Stimulated activated CD8-positive, alpha-beta memory T cell treated with anti-CD3 and anti-CD28 coated beads, Interleukin-4, amount 100 ng/mL, for 4 hours (primary cell): ENCODE data around the gene BUD23.
"Not testable (repeated sequence)": the region's sequence is repeated elsewhere in the genome, so short reads cannot be mapped to it uniquely, and the experiment has no call there.

ENCODE experiments used
- DNase-seq, 2 donors: peaks; one replicate each; pipeline ENCODE4 v3.0.0-alpha.2; 2020; ENCODE audit warnings: low read depth in 2 of 2, low spot score in 1 of 2

The BUD23 gene

GRCh38 chr7:73700581-73701134 is 17.3 kb downstream of the BUD23 start:
- DNase-seq = no peak

DNA sequence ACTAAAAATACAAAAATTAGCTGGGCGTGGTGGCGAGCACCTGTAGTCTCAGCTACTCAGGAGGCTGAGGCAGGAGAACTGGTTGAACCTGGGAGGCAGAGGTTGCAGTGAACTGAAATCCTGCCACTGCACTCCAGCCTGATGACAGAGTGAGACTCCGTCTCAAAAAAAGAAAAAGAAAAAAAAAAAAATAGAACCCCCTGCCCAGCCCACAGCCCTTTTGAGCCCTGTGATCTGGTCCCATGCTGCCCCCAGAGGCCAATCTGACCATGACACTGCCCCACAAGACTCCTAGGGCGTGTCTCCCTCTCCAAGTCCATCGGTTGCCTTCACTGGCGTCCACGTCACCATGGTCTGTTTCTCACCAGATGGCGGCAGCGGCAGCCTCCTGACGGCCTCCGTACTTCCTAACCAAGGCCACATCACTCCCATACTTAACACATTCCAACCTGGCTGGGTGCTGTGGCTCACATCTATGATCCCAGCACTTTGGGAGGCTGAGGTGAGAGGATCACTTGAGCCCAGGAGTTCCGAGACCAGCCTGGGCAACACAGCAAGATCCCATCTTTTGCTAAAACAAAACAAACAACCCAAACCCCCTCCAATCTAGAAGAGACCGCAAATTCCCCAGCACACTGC is 18.1 kb downstream of the BUD23 start:
- DNase-seq = no peak

GRCh38 chr7:73702226-73702625 is 18.8 kb downstream of the BUD23 start:
- no peak for DNase-seq

GRCh38 chr7:73702665-73703064 is 19.3 kb downstream of the BUD23 start:
- no peak for DNase-seq

DNA sequence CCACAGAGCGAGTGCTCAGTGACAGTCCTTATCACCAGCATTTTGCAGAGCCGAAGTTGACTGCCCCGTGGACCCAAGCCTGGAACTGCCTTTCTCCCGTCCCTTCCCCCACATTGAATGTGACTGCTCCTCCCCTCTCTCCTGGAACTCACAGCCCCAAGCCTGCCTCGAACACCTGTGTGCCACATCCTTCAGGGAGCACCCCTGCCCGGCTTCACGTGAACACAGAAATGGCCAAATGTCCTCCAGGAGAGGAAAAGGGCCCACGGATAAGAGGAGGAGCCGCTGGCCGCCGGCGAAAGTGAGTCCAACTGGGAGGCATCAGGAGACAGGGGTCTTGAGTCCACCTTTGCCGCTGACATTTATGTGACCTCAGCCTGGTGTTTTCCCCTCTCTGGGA is 19.8 kb downstream of the BUD23 start:
- no peak for DNase-seq

GRCh38 chr7:73703757-73704639 is 20.6 kb downstream of the BUD23 start:
- no peak for DNase-seq

DNA sequence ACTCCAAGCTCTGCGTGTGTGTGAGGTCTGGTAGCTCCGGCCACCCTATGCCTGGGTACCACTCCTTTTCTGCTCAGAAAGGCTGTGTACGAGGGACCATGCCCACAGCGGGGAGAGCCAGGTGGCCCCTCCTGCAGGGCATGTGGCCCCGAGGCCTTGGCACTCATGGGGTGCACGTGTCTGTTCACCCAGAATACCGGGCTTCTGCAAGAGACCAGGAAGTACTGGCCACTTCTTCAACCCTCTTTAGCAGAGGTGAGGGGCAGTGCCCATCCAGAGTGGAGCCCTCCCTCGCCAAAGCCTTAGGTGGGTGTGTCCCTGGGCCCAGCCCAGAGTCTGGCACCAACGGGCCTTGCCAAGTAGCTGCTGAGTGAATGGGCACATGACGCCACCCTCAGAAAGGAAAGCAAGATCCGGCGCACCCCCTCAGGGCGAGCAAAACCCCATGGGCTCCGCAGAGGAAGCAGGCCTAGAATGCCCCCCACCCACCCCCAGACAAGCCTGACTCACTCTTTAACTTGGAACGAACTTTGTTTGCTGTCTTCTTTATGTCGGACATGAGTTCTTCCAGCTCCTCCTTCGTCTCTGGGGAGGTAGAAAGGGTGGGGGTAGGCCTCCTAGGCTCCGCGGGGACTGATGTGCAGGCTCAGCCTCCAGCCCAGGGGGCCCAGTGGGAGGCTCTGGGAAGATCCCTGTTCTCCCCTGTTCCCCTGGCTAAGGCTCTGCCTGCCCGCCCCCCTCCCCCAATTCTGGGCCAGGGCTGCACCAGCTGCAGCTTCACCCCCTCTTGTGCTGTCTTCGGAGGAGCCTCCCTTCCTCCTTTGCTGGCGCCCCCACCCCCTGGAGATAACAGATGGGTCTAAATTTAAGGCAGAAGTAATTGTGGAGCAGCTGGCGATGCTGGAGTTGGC is 21.5 kb downstream of the BUD23 start:
- DNase-seq = no peak

DNA sequence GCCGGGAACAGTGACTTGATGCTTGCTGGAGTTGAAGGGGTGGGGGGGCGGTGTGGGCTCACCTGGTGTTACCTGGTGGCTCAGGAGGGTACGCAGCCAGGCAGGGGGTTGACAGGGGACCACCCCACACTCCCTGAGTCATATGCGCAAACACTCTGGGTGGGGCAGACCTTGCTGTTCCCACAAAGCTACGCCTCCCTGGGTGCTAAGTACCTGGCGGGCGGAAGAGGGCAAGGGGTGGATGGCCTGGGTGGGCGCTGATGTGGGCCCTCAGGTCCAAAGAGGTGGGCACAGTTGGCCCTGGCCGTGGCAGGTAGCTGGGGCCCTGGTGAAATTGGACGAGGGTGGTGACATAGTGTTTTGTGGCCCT is 22.1 kb downstream of the BUD23 start:
- DNase-seq = no peak

GRCh38 chr7:73706126-73707044 is 23.0 kb downstream of the BUD23 start:
- no peak for DNase-seq

DNA sequence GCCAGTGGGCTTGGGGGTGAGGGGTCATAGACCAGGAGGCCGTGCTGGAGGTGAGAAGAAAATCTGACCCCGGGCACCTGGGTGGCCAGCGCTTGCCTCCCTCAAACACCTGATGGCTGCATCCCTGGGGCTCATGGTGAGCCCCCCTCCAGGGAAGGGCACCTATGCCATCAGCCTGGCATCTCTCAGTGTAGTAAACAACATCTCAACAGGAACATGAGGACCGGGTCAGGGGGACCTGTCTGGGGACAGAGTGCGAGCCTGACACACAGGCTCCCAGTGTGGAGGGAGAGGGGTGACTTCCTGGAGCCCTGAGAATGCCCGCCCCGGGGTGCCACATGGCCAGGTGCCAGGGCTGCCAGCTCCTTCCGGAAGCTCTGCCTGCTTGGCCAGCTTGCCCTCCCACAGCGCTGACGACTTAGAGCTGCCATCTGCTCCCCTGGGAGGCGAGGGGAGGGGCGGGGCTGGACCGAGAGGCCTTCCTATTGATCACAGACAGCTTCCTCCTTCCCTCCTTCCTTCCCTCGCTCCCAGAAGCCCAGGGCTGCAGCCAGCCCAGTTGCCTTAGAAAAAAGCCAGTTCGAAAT is 23.7 kb downstream of the BUD23 start:
- no peak for DNase-seq

- no peak for DNase-seq
Observed at GRCh38 chr7:73708961-73709549, 25.7 kb downstream of the BUD23 start.

DNA sequence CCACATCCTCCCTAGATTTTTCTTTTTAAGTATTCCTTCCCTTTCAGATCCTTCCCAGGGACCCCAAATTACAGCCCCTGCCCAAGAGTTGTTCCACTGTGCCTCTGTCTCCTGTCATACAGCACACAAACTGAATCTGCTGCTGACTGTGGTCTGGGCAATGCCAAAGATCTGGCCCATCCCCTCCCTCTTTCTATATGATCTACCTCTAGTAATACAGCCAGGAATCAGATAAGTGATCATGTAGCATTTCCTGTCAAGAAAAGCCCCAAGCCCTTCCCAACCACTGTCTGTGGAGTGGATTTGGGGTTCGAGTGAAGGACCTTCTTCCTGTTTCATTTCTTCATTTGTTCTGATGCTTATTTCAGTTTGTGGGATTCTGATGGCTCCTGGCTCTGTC is 29.4 kb downstream of the BUD23 start:
- DNase-seq = no peak

DNA sequence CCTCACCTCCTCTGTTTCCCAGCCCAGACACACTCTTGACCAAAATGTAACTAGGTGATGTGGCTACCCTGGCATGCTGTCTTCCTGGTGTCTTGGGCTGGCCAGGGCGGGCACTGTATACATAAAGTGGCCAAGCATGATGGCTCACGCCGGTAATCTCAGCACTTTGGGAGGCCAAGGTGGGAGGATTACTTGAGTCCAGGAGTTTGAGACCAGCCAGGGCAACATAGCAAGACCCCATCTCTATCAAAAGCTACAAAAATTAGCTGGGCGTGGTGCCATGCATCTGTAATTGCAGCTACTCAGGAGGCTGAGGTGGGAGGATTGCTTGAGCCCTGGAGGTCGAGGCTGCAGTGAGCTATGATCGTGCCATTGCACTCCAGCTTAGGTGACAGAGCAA is 29.9 kb downstream of the BUD23 start:
- DNase-seq = not testable (repeated sequence)

- DNase-seq = no peak
Observed at GRCh38 chr7:73715648-73716317, 32.4 kb downstream of the BUD23 start.

- DNase-seq = no peak
Observed at GRCh38 chr7:73716318-73716890, 33.0 kb downstream of the BUD23 start.

GRCh38 chr7:73717025-73717807 is 33.8 kb downstream of the BUD23 start:
- DNase-seq = no peak

DNA sequence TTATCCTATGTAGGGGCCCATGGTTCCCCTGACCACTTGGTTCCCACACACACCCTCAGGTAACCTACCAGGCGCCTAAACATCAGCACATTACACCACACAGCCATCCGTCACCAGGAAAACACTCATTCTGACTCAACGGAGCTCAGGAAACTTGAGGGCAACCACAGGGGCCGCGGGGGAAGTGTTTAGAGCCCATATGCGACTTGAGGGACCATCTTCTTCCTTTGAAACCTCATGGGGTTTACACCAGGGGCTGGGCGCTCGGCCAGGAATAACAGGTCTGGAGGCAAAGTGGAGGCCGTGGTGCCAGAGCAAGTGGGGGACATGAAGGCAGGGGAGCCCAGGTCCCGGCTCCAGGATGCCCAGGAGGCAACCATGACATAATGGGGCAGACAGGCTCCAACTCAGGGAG is 34.6 kb downstream of the BUD23 start:
- peak; percentile 55 to 65 for DNase-seq

DNA sequence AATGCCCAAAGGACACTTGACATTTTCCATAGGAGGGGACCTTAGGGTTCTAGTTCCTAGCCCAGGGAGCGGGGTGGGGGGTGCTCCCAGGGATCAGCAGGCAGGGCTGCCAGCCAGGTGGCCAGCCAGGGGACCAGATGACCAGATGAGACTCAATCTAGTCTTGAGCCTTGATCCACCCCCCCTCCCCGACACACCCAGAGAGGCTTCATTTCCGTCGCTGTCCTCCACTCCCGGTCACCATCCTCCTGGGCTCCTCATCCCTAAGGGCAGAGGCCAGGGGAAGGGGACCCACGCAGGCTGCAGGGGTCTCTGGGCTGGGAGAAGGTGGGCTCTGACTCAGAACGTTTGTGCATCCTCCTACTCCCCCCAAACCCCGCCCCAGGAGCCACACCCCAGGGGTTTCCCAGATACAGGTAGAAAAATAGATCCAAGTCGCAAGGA is 35.1 kb downstream of the BUD23 start:
- DNase-seq = no peak
